H9 (cell line): ENCODE data around the gene SEMA4A. TPM values are rescaled to one million over a fixed set of nuclear protein-coding genes. Genes with fewer than 3 reads are reported as not detected.

Source experiments
- DNase-seq: peaks from one replicate; pipeline ENCODE4 v3.0.0-alpha.2; 2017
- H2AFZ ChIP-seq: one replicate; pipeline ENCODE4 v1.6.1; 2013; ENCODE audit warnings: mild to moderate bottlenecking, low read length, control low read depth, moderate library complexity
- H2AK5ac ChIP-seq: 2 replicates; pipeline ENCODE4 v1.6.1; 2013; ENCODE audit warnings: low read length, control low read depth, mixed read lengths; ENCODE audit not compliant: insufficient read length
- H2BK120ac ChIP-seq: one replicate; pipeline ENCODE4 v1.6.1; 2013; ENCODE audit warnings: low read depth, mild to moderate bottlenecking, low read length, control low read depth, inconsistent platforms; ENCODE audit not compliant: poor library complexity, severe bottlenecking
- H2BK12ac ChIP-seq: 2 replicates; pipeline ENCODE4 v1.6.1; 2013; ENCODE audit warnings: low read length, control low read depth, mixed read lengths, low read depth; ENCODE audit not compliant: insufficient read length
- H2BK15ac ChIP-seq: 2 replicates; pipeline ENCODE4 v1.6.1; 2013; ENCODE audit warnings: low read depth, low read length, control low read depth
- H2BK20ac ChIP-seq: one replicate; pipeline ENCODE4 v1.6.1; 2013; ENCODE audit warnings: low read depth, mild to moderate bottlenecking, low read length, control low read depth, inconsistent platforms; ENCODE audit not compliant: poor library complexity, severe bottlenecking
- H2BK5ac ChIP-seq: 2 replicates; pipeline ENCODE4 v1.6.1; 2013; ENCODE audit warnings: low read length, control low read depth, mixed read lengths; ENCODE audit not compliant: insufficient read length
- H3K14ac ChIP-seq: 2 replicates; pipeline ENCODE4 v1.6.1; 2013; ENCODE audit warnings: low read length, control low read depth; ENCODE audit not compliant: insufficient read depth
- H3K18ac ChIP-seq: 2 replicates; pipeline ENCODE4 v1.6.1; 2013; ENCODE audit warnings: low read depth, mild to moderate bottlenecking, mixed read lengths, low read length, control low read depth; ENCODE audit not compliant: insufficient read length
- H3K23ac ChIP-seq: 2 replicates; pipeline ENCODE4 v1.6.1; 2013; ENCODE audit warnings: low read length, control low read depth, mixed read lengths, low read depth; ENCODE audit not compliant: insufficient read length
- H3K23me2 ChIP-seq: 2 replicates; pipeline ENCODE4 v1.6.1; 2013; ENCODE audit warnings: low read depth, mild to moderate bottlenecking, mixed read lengths, low read length, control low read depth; ENCODE audit not compliant: insufficient read length, poor library complexity, severe bottlenecking
- H3K27ac ChIP-seq: 2 replicates; pipeline ENCODE4 v1.5.1; 2013; ENCODE audit warnings: low read length, control low read depth, mixed read lengths, low read depth; ENCODE audit not compliant: insufficient read length
- H3K27me3 ChIP-seq: 2 replicates; pipeline ENCODE4 v1.6.1; 2013; ENCODE audit warnings: low read length, control low read depth, inconsistent platforms; ENCODE audit not compliant: insufficient read depth
- H3K4ac ChIP-seq: 2 replicates; pipeline ENCODE4 v1.6.1; 2013; ENCODE audit warnings: low read depth, mild to moderate bottlenecking, control low read depth, inconsistent platforms, low read length, moderate library complexity
- H3K4me1 ChIP-seq: 2 replicates; pipeline ENCODE4 v1.6.1; 2013; ENCODE audit warnings: low read length, control low read depth, inconsistent platforms; ENCODE audit not compliant: insufficient read depth
- H3K4me2 ChIP-seq: 2 replicates; pipeline ENCODE4 v1.6.1; 2013; ENCODE audit warnings: low read length, control low read depth, mixed read lengths; ENCODE audit not compliant: insufficient read length, insufficient read depth
- H3K56ac ChIP-seq: 2 replicates; pipeline ENCODE4 v1.6.1; 2013; ENCODE audit warnings: low read depth, mild to moderate bottlenecking, mixed read lengths, low read length, control low read depth; ENCODE audit not compliant: insufficient read length
- H3K79me1 ChIP-seq: 2 replicates; pipeline ENCODE4 v1.6.1; 2013; ENCODE audit warnings: low read depth, mild to moderate bottlenecking, moderate library complexity, low read length, control low read depth, inconsistent platforms; ENCODE audit not compliant: insufficient read depth, poor library complexity, severe bottlenecking
- H3K79me2 ChIP-seq: 2 replicates; pipeline ENCODE4 v1.6.1; 2013; ENCODE audit warnings: low read length, control low read depth, inconsistent platforms; ENCODE audit not compliant: insufficient read depth
- H3K9ac ChIP-seq: 2 replicates; pipeline ENCODE4 v1.6.1; 2013; ENCODE audit warnings: low read length, control low read depth, mixed read lengths; ENCODE audit not compliant: insufficient read length; ENCODE audit errors: extremely low read depth
- H3K9me3 ChIP-seq: one replicate; pipeline ENCODE4 v1.6.1; 2013; ENCODE audit warnings: low read depth, low read length, inconsistent platforms; ENCODE audit not compliant: control insufficient read depth
- H3T11ph ChIP-seq: one replicate; pipeline ENCODE4 v1.6.1; 2013; ENCODE audit warnings: mild to moderate bottlenecking, low read length, control low read depth, inconsistent platforms
- H4K20me1 ChIP-seq: one replicate; pipeline ENCODE4 v1.6.1; 2013; ENCODE audit not compliant: control insufficient read depth, insufficient read length, insufficient read depth
- H4K5ac ChIP-seq: 2 replicates; pipeline ENCODE4 v1.6.1; 2013; ENCODE audit warnings: low read depth, mild to moderate bottlenecking, mixed read lengths, low read length, control low read depth; ENCODE audit not compliant: insufficient read length
- H4K8ac ChIP-seq: replicated peaks from 2 replicates; pipeline ENCODE4 v1.6.1; 2013; ENCODE audit warnings: low read length, control low read depth, mixed read lengths, low read depth; ENCODE audit not compliant: insufficient read length
- H4K91ac ChIP-seq: 2 replicates; pipeline ENCODE4 v1.6.1; 2013; ENCODE audit warnings: low read depth, mild to moderate bottlenecking, moderate library complexity, mixed read lengths, low read length, control low read depth; ENCODE audit not compliant: insufficient read length
- H3K27ac Mint-ChIP-seq, 3 experiments: 2 replicates in 2 of 3; 3 replicates in 1 of 3; pipeline ENCODE4 v1.8.0; 2020 to 2021; ENCODE audit warnings: mixed read lengths in 3 of 3, mild to moderate bottlenecking in 1 of 3, moderate library complexity in 1 of 3
- H3K27me3 Mint-ChIP-seq: 2 replicates; pipeline ENCODE4 v1.8.0; 2021; ENCODE audit warnings: low read depth, mild to moderate bottlenecking, moderate library complexity, mixed read lengths
- H3K36me3 Mint-ChIP-seq, 3 experiments: 2 replicates in 2 of 3; 3 replicates in 1 of 3; pipeline ENCODE4 v1.8.0; 2020 to 2021; ENCODE audit warnings: low read depth in 3 of 3, mixed read lengths in 3 of 3; ENCODE audit not compliant: insufficient read depth in 1 of 3
- H3K4me1 Mint-ChIP-seq, 2 experiments: 2 replicates each; pipeline ENCODE4 v1.8.0; 2020; ENCODE audit warnings: mixed read lengths in 2 of 2
- H3K4me3 Mint-ChIP-seq, 2 experiments: 2 replicates in 1 of 2; 3 replicates in 1 of 2; pipeline ENCODE4 v1.8.0; 2020 to 2021; ENCODE audit warnings: mild to moderate bottlenecking in 2 of 2, mixed read lengths in 2 of 2, moderate library complexity in 1 of 2
- H3K9me3 Mint-ChIP-seq, 2 experiments: 2 replicates in 1 of 2; 3 replicates in 1 of 2; pipeline ENCODE4 v1.8.0; 2020; ENCODE audit warnings: mild to moderate bottlenecking in 2 of 2, mixed read lengths in 2 of 2, moderate library complexity in 1 of 2
- WGBS: extraction: QIAGEN DNeasy Blood & Tissue Kit; methylation state at CpG from one replicate; pipeline ENCODE4 v1.1.7; 2013; ENCODE audit warnings: missing lambda C conversion rate, low lambda C conversion rate, mixed read lengths; ENCODE audit not compliant: insufficient read length; ENCODE audit errors: extremely low coverage; 5-methylcytosine and 5-hydroxymethylcytosine counted together
- total RNA-seq: library from RNA; stranded (reverse); gene quantifications from 2 replicates; pipeline ENCODE4 v1.2.1, GENCODE V29; 2021
- TF ChIP-seq, protein P1 (sequence below): fragments of 200-600 bp; sonication (generic); conservative IDR thresholded peaks from 3 replicates; pipeline ENCODE4 v1.8.0; 2021; ENCODE audit warnings: antibody characterized with exemption, mild to moderate bottlenecking

SEMA4A gene
- total RNA-seq, 1 experiment from 2014 or later, result 11.1 TPM

DNA sequence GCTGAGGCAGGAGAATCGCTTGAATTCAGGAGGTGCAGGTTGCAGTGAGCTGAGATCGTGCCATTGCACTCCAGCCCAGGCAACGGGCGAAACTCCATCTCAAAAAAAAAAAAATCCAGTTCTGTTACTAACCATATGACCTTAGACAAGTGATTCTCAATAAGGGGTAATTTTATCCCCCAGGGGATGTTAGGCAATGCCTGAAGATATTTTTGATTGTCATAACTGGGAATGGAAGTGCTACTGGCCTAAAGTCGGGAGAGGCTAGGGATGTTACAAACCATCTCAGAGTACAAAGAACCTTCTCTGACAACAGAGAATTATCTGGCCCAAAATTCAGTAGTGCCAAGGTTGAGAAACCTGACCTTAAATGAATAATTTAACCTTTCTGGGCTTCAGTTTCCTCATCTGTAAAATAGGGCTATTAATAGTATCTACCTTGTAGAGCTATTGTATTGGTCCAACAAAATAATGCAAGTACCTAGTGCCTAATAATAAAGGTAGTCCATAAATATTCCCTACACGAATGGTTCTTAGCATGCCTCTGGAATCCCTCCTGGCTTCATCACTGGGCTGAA, 44.6 kb upstream of the SEMA4A start:
- Mint-ChIP-seq H3K9me3 (no peaks in the 10 kb centered on the region; a peak in 1 of 5 replicates), H3K27me3 (peaks cover 8% of the 10 kb centered on the region), H3K27ac (peak overlapping the region in 1 of 3 experiments; percentile 27; a peak in 1 of 7 replicates), H3K4me3 (no peak overlapping the region), H3K36me3 (peaks cover 0 to 2% (median 0%) of the 10 kb centered on the region in 3 experiments; a peak in 2 of 7 replicates), H3K4me1 (peaks cover 38 to 55% of the 10 kb centered on the region in 2 experiments)
- Histone ChIP-seq H3K9ac (no peak overlapping the region), H3K27ac (no peak overlapping the region), H4K5ac (no peak overlapping the region), H2BK20ac (no peak overlapping the region), H3T11ph (no peak overlapping the region), H2BK15ac (no peak overlapping the region), H2BK120ac (no peak overlapping the region), H3K14ac (no peak overlapping the region), H2AK5ac (no peak overlapping the region), H3K4me1 (peaks cover 14% of the 10 kb centered on the region; the same call in 1 of the 2 replicates), H3K18ac (no peak overlapping the region), H2AFZ (no peak overlapping the region), H3K9me3 (no peaks in the 10 kb centered on the region), H3K23me2 (peaks cover 5% of the 10 kb centered on the region), H2BK5ac (no peak overlapping the region), H3K4me2 (no peak overlapping the region), H3K79me1 (no peaks in the 10 kb centered on the region), H3K23ac (no peak overlapping the region), H3K79me2 (no peaks in the 10 kb centered on the region), H3K56ac (no peak overlapping the region), H3K27me3 (no peaks in the 10 kb centered on the region), H2BK12ac (no peak overlapping the region), H3K4ac (no peak overlapping the region), H4K91ac (no peak overlapping the region), H4K8ac (no peak overlapping the region), H4K20me1 (no peaks in the 10 kb centered on the region)
- no CpG with 5 or more reads among the region's 6 CpGs for WGBS
- no peak for DNase-seq
- TF ChIP-seq, protein P1, sequence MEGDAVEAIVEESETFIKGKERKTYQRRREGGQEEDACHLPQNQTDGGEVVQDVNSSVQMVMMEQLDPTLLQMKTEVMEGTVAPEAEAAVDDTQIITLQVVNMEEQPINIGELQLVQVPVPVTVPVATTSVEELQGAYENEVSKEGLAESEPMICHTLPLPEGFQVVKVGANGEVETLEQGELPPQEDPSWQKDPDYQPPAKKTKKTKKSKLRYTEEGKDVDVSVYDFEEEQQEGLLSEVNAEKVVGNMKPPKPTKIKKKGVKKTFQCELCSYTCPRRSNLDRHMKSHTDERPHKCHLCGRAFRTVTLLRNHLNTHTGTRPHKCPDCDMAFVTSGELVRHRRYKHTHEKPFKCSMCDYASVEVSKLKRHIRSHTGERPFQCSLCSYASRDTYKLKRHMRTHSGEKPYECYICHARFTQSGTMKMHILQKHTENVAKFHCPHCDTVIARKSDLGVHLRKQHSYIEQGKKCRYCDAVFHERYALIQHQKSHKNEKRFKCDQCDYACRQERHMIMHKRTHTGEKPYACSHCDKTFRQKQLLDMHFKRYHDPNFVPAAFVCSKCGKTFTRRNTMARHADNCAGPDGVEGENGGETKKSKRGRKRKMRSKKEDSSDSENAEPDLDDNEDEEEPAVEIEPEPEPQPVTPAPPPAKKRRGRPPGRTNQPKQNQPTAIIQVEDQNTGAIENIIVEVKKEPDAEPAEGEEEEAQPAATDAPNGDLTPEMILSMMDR, result no peak
